Neural progenitor cell (in vitro differentiated cells): Measurements from ENCODE around the gene MAK. TPM values are rescaled to one million over a fixed set of nuclear protein-coding genes. Genes with fewer than 3 reads are reported as not detected.
"Not testable (repeated sequence)": the region's sequence is repeated elsewhere in the genome, so short reads cannot be mapped to it uniquely, and the experiment has no call there.

Experiments used
- DNase-seq: peaks from one replicate; pipeline ENCODE4 v3.0.0-alpha.2; 2016; ENCODE audit warnings: low spot score
- H2AFZ ChIP-seq: fragments of 200-600 bp; sonication (generic); replicated peaks from 2 replicates; pipeline ENCODE4 v1.6.1; 2016; ENCODE audit warnings: antibody characterized with exemption
- H3F3A ChIP-seq: fragments of 200-600 bp; sonication (generic); 2 replicates; pipeline ENCODE4 v1.6.1; 2016; ENCODE audit warnings: antibody characterized with exemption, low read depth
- H3K27ac ChIP-seq: fragments of 200-600 bp; sonication (generic); 2 replicates; pipeline ENCODE4 v1.5.1; 2016; ENCODE audit warnings: mild to moderate bottlenecking
- H3K27me3 ChIP-seq: fragments of 200-600 bp; sonication (generic); 2 replicates; pipeline ENCODE4 v1.6.1; 2016; ENCODE audit warnings: mild to moderate bottlenecking, moderate library complexity
- H3K36me3 ChIP-seq: fragments of 200-600 bp; sonication (generic); 2 replicates; pipeline ENCODE4 v1.5.1; 2016
- H3K4me1 ChIP-seq: fragments of 200-600 bp; sonication (generic); 2 replicates; pipeline ENCODE4 v1.6.1; 2016; ENCODE audit warnings: mixed run types
- H3K4me2 ChIP-seq: fragments of 200-600 bp; sonication (generic); 2 replicates; pipeline ENCODE4 v1.6.1; 2016
- H3K4me3 ChIP-seq: fragments of 200-600 bp; sonication (generic); 2 replicates; pipeline ENCODE4 v1.5.1; 2016
- H3K79me2 ChIP-seq: fragments of 200-600 bp; sonication (generic); 2 replicates; pipeline ENCODE4 v1.6.1; 2016; ENCODE audit warnings: low read depth
- H3K9ac ChIP-seq: fragments of 200-600 bp; sonication (generic); 2 replicates; pipeline ENCODE4 v1.6.1; 2016
- H3K9me3 ChIP-seq: fragments of 200-600 bp; sonication (generic); 2 replicates; pipeline ENCODE4 v1.5.1; 2016; ENCODE audit warnings: low read depth
- H4K20me1 ChIP-seq: fragments of 200-600 bp; sonication (generic); 2 replicates; pipeline ENCODE4 v1.6.1; 2016; ENCODE audit warnings: low read depth
- H3K27ac Mint-ChIP-seq: 3 replicates; pipeline ENCODE4 v1.8.0; 2021; ENCODE audit warnings: mixed read lengths
- H3K27me3 Mint-ChIP-seq: 2 replicates; pipeline ENCODE4 v1.8.0; 2022; ENCODE audit warnings: low read depth, mild to moderate bottlenecking, inconsistent platforms, moderate library complexity, mixed read lengths; ENCODE audit not compliant: insufficient read depth
- H3K36me3 Mint-ChIP-seq: 3 replicates; pipeline ENCODE4 v1.8.0; 2021; ENCODE audit warnings: mixed read lengths
- H3K4me1 Mint-ChIP-seq: 3 replicates; pipeline ENCODE4 v1.8.0; 2021; ENCODE audit warnings: mixed read lengths
- H3K4me3 Mint-ChIP-seq: 3 replicates; pipeline ENCODE4 v1.8.0; 2021; ENCODE audit warnings: mild to moderate bottlenecking, moderate library complexity, mixed read lengths
- H3K9me3 Mint-ChIP-seq: 3 replicates; pipeline ENCODE4 v1.8.0; 2020; ENCODE audit warnings: mixed read lengths
- EZH2 ChIP-seq: fragments of 200-600 bp; sonication (generic); IDR thresholded peaks from 2 replicates; pipeline ENCODE4 v1.6.1; 2017; ENCODE audit warnings: antibody characterized with exemption, mild to moderate bottlenecking, moderate library complexity
- EZH2phosphoT487 ChIP-seq: fragments of 200-600 bp; sonication (generic); IDR thresholded peaks from 2 replicates; pipeline ENCODE4 v1.6.1; 2017; ENCODE audit warnings: antibody characterized with exemption
- total RNA-seq: library from RNA; depleted of rRNA; stranded (reverse); fragments of >200 nt; gene quantifications from 2 replicates; pipeline ENCODE4 v1.2.3, GENCODE V29; 2015; ENCODE audit warnings: low replicate concordance
- TF ChIP-seq, protein P1 (sequence below): fragments of 200-600 bp; sonication (generic); IDR thresholded peaks from 2 replicates; pipeline ENCODE4 v1.5.1; 2017; ENCODE audit warnings: antibody characterized with exemption, mild to moderate bottlenecking

MAK gene
- total RNA-seq, 1 donor from 2014 or later = 4.2 TPM

DNA sequence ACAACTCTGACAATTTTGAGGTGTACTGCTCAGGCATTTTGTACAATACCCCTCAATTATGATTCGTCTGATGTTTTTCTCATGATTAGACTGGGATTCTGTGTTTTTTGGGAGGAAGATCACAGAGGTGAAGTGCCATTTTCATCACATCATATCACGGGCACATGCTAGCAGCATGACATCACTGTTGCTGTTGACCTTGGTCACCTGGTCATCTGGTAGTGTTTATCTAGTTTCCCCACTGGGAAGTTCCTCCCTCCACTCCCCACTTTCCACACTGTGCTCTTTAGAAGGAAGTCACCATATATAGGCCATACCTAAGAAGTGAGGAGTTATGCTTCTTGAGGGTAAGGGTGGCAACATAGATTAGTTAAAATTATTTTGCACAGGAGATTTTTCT lies 22.7 kb upstream of the MAK start:
- Histone ChIP-seq H2AFZ (no peak overlapping the region), H3K9ac (no peak overlapping the region), H3K79me2 (no peaks in the 10 kb centered on the region), H4K20me1 (no peaks in the 10 kb centered on the region), H3K4me1 (no peaks in the 10 kb centered on the region), H3K4me2 (no peak overlapping the region), H3F3A (no peaks in the 10 kb centered on the region), H3K27me3 (no peaks in the 10 kb centered on the region), H3K27ac (no peak overlapping the region), H3K9me3 (no peaks in the 10 kb centered on the region), H3K4me3 (no peak overlapping the region), H3K36me3 (no peaks in the 10 kb centered on the region)
- TF ChIP-seq EZH2 (no peak), EZH2phosphoT487 (no peak)
- TF ChIP-seq, protein P1, sequence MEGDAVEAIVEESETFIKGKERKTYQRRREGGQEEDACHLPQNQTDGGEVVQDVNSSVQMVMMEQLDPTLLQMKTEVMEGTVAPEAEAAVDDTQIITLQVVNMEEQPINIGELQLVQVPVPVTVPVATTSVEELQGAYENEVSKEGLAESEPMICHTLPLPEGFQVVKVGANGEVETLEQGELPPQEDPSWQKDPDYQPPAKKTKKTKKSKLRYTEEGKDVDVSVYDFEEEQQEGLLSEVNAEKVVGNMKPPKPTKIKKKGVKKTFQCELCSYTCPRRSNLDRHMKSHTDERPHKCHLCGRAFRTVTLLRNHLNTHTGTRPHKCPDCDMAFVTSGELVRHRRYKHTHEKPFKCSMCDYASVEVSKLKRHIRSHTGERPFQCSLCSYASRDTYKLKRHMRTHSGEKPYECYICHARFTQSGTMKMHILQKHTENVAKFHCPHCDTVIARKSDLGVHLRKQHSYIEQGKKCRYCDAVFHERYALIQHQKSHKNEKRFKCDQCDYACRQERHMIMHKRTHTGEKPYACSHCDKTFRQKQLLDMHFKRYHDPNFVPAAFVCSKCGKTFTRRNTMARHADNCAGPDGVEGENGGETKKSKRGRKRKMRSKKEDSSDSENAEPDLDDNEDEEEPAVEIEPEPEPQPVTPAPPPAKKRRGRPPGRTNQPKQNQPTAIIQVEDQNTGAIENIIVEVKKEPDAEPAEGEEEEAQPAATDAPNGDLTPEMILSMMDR = no peak
- DNase-seq = no peak
- H3K27me3 Mint-ChIP-seq = no peaks in the 10 kb centered on the region
- H3K4me1 Mint-ChIP-seq = no peaks in the 10 kb centered on the region
- no peaks in the 10 kb centered on the region for H3K36me3 Mint-ChIP-seq
- peaks cover 2% of the 10 kb centered on the region for H3K9me3 Mint-ChIP-seq
- H3K4me3 Mint-ChIP-seq = no peak overlapping the region
- no peak overlapping the region for H3K27ac Mint-ChIP-seq

DNA sequence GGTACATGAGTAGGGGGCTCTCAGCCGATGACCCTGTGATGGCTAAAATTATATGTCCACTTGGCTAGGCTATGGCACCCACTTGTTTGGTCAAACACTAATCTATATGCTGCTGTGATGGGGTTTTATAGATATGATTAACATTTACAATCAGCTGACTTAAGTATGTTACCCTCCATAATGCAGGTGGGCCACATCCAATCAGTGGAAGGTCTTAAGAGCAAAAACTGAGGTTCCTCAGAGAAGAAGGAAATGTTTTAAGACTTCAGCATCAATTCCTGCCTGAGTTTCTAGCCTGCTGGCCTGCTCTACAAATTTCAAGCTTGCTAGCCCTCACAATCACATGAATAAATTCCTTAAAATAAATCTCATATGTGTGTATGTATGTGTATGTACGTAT lies 18.9 kb upstream of the MAK start:
- H3K9ac ChIP-seq = no peak overlapping the region
- no peak overlapping the region for H3K4me2 ChIP-seq
- no peak overlapping the region for H2AFZ ChIP-seq
- Mint-ChIP-seq H3K4me3 (no peak overlapping the region), H3K9me3 (peaks cover 12% of the 10 kb centered on the region), H3K4me1 (no peaks in the 10 kb centered on the region), H3K27ac (no peak overlapping the region), H3K36me3 (no peaks in the 10 kb centered on the region), H3K27me3 (no peaks in the 10 kb centered on the region)
- no peak overlapping the region for H3K4me3 ChIP-seq
- H3K36me3 ChIP-seq = no peaks in the 10 kb centered on the region
- TF ChIP-seq EZH2phosphoT487 (no peak), EZH2 (no peak)
- TF ChIP-seq, protein P1 = no peak
- no peaks in the 10 kb centered on the region for H3K4me1 ChIP-seq
- H3K27me3 ChIP-seq = no peaks in the 10 kb centered on the region
- DNase-seq = no peak
- H3K79me2 ChIP-seq = no peaks in the 10 kb centered on the region
- no peaks in the 10 kb centered on the region for H3F3A ChIP-seq
- H4K20me1 ChIP-seq = no peaks in the 10 kb centered on the region
- H3K9me3 ChIP-seq = no peaks in the 10 kb centered on the region
- no peak overlapping the region for H3K27ac ChIP-seq

DNA sequence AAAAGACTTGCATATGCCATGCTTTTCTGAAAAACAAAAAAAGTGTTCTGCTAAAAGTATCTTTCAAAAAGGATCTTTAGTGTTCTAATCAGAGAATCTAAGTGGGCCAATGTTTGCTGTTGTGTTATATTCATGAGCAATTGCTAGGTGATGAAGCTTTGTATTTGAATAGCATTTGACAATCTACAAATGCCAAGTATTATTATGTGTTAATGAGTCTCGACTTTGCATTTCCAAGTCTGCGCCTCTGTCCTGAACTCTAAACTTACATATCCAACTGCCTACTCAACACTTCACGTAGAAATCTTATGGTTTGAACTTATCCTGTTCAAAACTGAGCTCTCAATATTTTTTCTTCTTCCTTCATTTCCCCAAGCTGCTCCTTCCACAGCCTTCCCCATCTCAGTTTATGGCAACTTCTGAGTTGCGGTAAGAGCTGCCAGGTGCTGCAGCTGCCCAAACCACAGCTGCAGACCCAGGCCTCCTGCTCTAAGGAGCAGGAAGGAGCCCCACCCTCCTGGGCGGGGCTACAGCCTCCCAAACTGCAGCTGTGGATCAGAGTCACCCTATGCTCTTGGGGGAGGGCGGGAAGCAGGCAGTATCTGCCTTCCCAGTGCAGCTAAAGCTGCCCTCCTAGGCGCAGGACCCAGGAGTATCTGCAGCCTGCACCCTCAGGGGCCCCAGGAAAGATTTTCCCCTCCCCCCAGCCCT lies 16.7 kb upstream of the MAK start:
- no peak overlapping the region for H3K4me3 ChIP-seq
- no peak overlapping the region for H3K27ac Mint-ChIP-seq
- H3K79me2 ChIP-seq = no peaks in the 10 kb centered on the region
- H3K36me3 ChIP-seq = no peaks in the 10 kb centered on the region
- H2AFZ ChIP-seq = no peak overlapping the region
- no peaks in the 10 kb centered on the region for H3K4me1 Mint-ChIP-seq
- H3K4me3 Mint-ChIP-seq = no peak overlapping the region
- H4K20me1 ChIP-seq = no peaks in the 10 kb centered on the region
- H3K9me3 ChIP-seq = no peaks in the 10 kb centered on the region
- H3K4me2 ChIP-seq = no peak overlapping the region
- H3K27ac ChIP-seq = no peak overlapping the region
- no peaks in the 10 kb centered on the region for H3K4me1 ChIP-seq
- peaks cover 12% of the 10 kb centered on the region for H3K9me3 Mint-ChIP-seq
- DNase-seq = no peak
- no peaks in the 10 kb centered on the region for H3K27me3 ChIP-seq
- H3K27me3 Mint-ChIP-seq = peaks cover 2% of the 10 kb centered on the region
- H3F3A ChIP-seq = no peaks in the 10 kb centered on the region
- no peaks in the 10 kb centered on the region for H3K36me3 Mint-ChIP-seq
- H3K9ac ChIP-seq = no peak overlapping the region
- TF ChIP-seq EZH2 (no peak), EZH2phosphoT487 (no peak)
- TF ChIP-seq, protein P1 = no peak

DNA sequence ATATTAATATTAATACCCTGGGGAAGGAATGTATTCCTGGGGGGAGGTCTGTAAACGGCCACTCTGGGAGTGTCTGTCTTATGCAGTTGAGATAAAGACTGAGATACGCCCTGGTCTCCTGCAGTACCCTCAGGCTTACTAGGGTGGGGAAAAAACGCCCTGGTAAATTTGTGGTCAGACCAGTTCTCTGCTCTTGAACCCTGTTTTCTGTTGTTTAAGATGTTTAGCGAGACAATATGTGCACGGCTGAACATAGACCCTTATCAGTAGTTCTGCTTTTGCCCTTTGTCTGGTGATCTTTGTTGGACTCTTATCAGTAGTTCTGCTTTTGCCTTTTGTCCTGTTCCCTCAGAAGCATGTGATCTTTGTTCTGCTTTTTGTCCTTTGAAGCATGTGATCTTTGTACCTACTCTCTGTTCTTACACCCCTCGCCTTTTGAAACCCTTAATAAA lies 15.5 kb upstream of the MAK start:
- not testable (repeated sequence) for H3K79me2 ChIP-seq, H3K4me2 ChIP-seq, H3K4me1 Mint-ChIP-seq, H3K4me3 Mint-ChIP-seq, H3K9ac ChIP-seq, H3K36me3 ChIP-seq, H3K27ac Mint-ChIP-seq, H3K4me3 ChIP-seq, H2AFZ ChIP-seq, H4K20me1 ChIP-seq, H3K4me1 ChIP-seq, H3K36me3 Mint-ChIP-seq, H3K27me3 ChIP-seq, H3K27me3 Mint-ChIP-seq, H3F3A ChIP-seq, H3K27ac ChIP-seq, H3K9me3 ChIP-seq, DNase-seq
- peaks cover 12% of the 10 kb centered on the region for H3K9me3 Mint-ChIP-seq
